Coronary artery (tissue), 2 donors: ENCODE data around the gene CRYBB3.
"Not testable (repeated sequence)": the region's sequence is repeated elsewhere in the genome, so short reads cannot be mapped to it uniquely, and the experiment has no call there.

Source experiments
- DNase-seq: peaks from one replicate; pipeline ENCODE4 v3.0.0-alpha.2; 2017; ENCODE audit warnings: low spot score
- H3K27ac ChIP-seq, 2 donors: fragments of 200-600 bp; sonication (generic); one replicate each; pipeline ENCODE4 v1.5.1; 2016 to 2019
- H3K4me3 ChIP-seq: fragments of 200-600 bp; sonication (generic); 2 replicates; pipeline ENCODE4 v1.5.1; 2016; ENCODE audit warnings: mild to moderate bottlenecking, moderate library complexity
- TF ChIP-seq, protein P1 (sequence below): fragments of 200-600 bp; sonication (generic); IDR thresholded peaks from one replicate; pipeline ENCODE4 v1.5.1; 2019; ENCODE audit warnings: antibody characterized with exemption

The CRYBB3 gene

DNA sequence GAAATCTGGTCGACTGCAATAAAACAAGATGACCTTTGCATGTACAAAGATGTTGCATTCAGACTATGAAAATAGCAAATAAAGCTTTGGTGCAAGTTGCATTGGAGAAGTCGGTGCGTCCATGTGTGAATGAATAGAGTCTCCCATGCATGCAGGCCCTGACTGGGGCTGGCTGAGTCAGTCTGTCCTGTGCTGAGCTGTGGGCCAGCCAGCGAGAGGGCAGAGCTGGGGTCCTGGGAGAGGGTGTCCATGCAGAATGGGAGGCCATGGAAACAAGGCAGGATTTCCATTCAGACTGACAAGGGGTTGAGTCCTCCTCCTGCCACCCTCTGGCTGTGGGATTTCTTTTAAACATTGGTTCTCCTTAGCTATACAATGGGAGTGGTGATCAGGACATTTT is 2.3 kb upstream of the CRYBB3 start:
- no peak overlapping the region for H3K27ac ChIP-seq

DNA sequence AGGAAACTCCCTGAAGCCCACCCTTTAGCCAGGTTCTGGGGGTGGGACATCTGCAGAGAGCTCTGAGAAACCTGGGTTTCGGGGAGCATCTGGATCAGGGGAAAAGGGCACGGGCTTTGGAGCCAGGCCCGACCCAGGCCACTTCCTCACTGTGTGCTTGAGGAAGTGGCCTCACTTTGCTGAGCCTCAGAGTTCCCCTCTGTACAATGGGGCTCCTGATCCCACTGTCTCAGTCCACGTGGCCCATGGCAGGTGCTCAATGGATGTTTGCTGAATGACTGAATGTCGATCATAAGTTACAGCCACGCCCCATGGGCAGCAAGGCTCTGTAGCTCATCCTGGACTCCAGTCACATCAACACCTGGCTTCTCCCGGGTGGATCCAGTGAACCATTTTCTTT is 1.3 kb downstream of the CRYBB3 start:
- TF ChIP-seq, protein P1, sequence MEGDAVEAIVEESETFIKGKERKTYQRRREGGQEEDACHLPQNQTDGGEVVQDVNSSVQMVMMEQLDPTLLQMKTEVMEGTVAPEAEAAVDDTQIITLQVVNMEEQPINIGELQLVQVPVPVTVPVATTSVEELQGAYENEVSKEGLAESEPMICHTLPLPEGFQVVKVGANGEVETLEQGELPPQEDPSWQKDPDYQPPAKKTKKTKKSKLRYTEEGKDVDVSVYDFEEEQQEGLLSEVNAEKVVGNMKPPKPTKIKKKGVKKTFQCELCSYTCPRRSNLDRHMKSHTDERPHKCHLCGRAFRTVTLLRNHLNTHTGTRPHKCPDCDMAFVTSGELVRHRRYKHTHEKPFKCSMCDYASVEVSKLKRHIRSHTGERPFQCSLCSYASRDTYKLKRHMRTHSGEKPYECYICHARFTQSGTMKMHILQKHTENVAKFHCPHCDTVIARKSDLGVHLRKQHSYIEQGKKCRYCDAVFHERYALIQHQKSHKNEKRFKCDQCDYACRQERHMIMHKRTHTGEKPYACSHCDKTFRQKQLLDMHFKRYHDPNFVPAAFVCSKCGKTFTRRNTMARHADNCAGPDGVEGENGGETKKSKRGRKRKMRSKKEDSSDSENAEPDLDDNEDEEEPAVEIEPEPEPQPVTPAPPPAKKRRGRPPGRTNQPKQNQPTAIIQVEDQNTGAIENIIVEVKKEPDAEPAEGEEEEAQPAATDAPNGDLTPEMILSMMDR, result no peak
- no peak for DNase-seq
- H3K27ac ChIP-seq, result no peak overlapping the region
- H3K4me3 ChIP-seq, result no peak overlapping the region

More for the DNA sequence above, 2.3 kb upstream of the CRYBB3 start:
- TF ChIP-seq, protein P1, result no peak
- no peak for DNase-seq
- H3K4me3 ChIP-seq, result no peak overlapping the region

- Histone ChIP-seq H3K27ac (no peak overlapping the region), H3K4me3 (no peak overlapping the region)
- no peak for DNase-seq
- TF ChIP-seq, protein P1, result no peak
Observed at GRCh38 chr22:25201557-25202273, 2.1 kb downstream of the CRYBB3 start.

- no peak for DNase-seq
- TF ChIP-seq, protein P1, result peak; percentile 74
- H3K4me3 ChIP-seq, result no peak overlapping the region
Observed at GRCh38 chr22:25202290-25202921, 2.7 kb downstream of the CRYBB3 start.

DNA sequence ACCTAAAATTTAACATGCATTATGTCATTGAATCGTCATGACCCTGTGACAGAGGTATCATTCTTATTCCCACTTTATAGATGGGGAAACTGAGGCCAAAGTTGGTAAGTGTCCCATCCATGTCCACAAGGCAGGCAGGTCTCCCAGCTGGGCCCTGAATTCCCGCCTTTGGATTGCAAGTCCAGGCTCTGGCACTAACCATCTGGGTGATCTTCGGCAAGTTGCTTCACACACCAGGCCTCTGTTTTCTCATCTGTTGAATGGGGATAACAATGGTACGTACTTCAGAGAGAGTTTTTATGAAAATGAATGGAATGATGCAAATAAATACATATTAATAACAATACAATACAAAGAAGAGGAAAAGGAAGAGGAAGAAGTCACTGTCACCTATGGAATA is 3.4 kb downstream of the CRYBB3 start:
- Histone ChIP-seq H3K4me3 (no peak overlapping the region), H3K27ac (no peak overlapping the region)
- no peak for DNase-seq
- TF ChIP-seq, protein P1, result no peak

More at GRCh38 chr22:25202290-25202921, 2.7 kb downstream of the CRYBB3 start:
- H3K27ac ChIP-seq, result no peak overlapping the region

- H3K4me3 ChIP-seq, DNase-seq: not testable (repeated sequence)
Observed at GRCh38 chr22:25204547-25204946, 4.9 kb downstream of the CRYBB3 start.

GRCh38 chr22:25205847-25206246 is 6.2 kb downstream of the CRYBB3 start:
- Histone ChIP-seq H3K4me3 (no peak overlapping the region), H3K27ac (no peak overlapping the region)
- no peak for DNase-seq
- TF ChIP-seq, protein P1, result no peak

More at GRCh38 chr22:25204547-25204946, 4.9 kb downstream of the CRYBB3 start:
- not testable (repeated sequence) for H3K27ac ChIP-seq
